SU-DHL-6 (cell line): ENCODE data around the gene RASD1.

Experiments
- H2AFZ ChIP-seq: fragments of 200-600 bp; sonication (generic); 2 replicates; pipeline ENCODE4 v1.6.1; 2014; ENCODE audit warnings: low read depth, mild to moderate bottlenecking, moderate library complexity, mixed read lengths, antibody characterized with exemption, low read length; ENCODE audit not compliant: severe bottlenecking
- H3F3A ChIP-seq: fragments of 200-600 bp; shearing (Covaris generic); 2 replicates; pipeline ENCODE4 v1.6.0; 2016; ENCODE audit warnings: antibody characterized with exemption, mild to moderate bottlenecking; ENCODE audit not compliant: insufficient read depth
- H3K27ac ChIP-seq: fragments of 200-600 bp; sonication (generic); 2 replicates; pipeline ENCODE4 v1.5.1; 2016; ENCODE audit warnings: low read depth, mild to moderate bottlenecking, low read length, moderate library complexity, mixed read lengths
- H3K27me3 ChIP-seq: fragments of 200-600 bp; sonication (generic), shearing (Covaris generic); 2 replicates; pipeline ENCODE4 v1.6.0; 2014; ENCODE audit warnings: mild to moderate bottlenecking, low read length
- H3K36me3 ChIP-seq: fragments of 200-600 bp; sonication (generic); 2 replicates; pipeline ENCODE4 v1.6.1; 2014; ENCODE audit warnings: mild to moderate bottlenecking, low read length, mixed read lengths
- H3K4me2 ChIP-seq: fragments of 300-600, 200-600 bp; shearing (Covaris generic), sonication (generic); 2 replicates; pipeline ENCODE4 v1.6.0; 2014; ENCODE audit warnings: low read length, low read depth, mild to moderate bottlenecking; ENCODE audit not compliant: poor library complexity, severe bottlenecking
- H3K4me3 ChIP-seq: fragments of 200-600 bp; sonication (generic); 2 replicates; pipeline ENCODE4 v1.5.1; 2014; ENCODE audit warnings: antibody characterized with exemption, low read length, mild to moderate bottlenecking, mixed read lengths; ENCODE audit not compliant: insufficient read depth, poor library complexity, severe bottlenecking
- H3K79me2 ChIP-seq: fragments of 200-600 bp; sonication (generic); 2 replicates; pipeline ENCODE4 v1.6.1; 2014; ENCODE audit warnings: mild to moderate bottlenecking, low read length, moderate library complexity; ENCODE audit not compliant: insufficient read depth
- H3K9ac ChIP-seq: fragments of 200-600 bp; sonication (generic); 2 replicates; pipeline ENCODE4 v1.7.0; 2014; ENCODE audit warnings: mild to moderate bottlenecking, low read length
- H3K9me2 ChIP-seq: fragments of 200-600 bp; sonication (generic); replicated peaks from 2 replicates; pipeline ENCODE4 v1.6.1; 2014; ENCODE audit warnings: low read length; ENCODE audit not compliant: insufficient read depth
- H3K9me3 ChIP-seq: fragments of 200-600 bp; sonication (generic); 2 replicates; pipeline ENCODE4 v1.6.1; 2014; ENCODE audit warnings: low read length, mixed read lengths; ENCODE audit not compliant: insufficient read depth
- H4K20me1 ChIP-seq: fragments of 200-600 bp; sonication (generic); 2 replicates; pipeline ENCODE4 v1.6.1; 2014; ENCODE audit warnings: low read depth, mild to moderate bottlenecking, antibody characterized with exemption, low read length, moderate library complexity, mixed read lengths
- CTCF ChIP-seq: fragments of 200-600 bp; sonication (generic); IDR thresholded peaks from one replicate; pipeline ENCODE4 v1.5.1; 2017; ENCODE audit warnings: antibody characterized with exemption, mild to moderate bottlenecking, low read length, moderate library complexity; ENCODE audit not compliant: insufficient read depth, poor library complexity, severe bottlenecking
- EZH2phosphoT487 ChIP-seq: fragments of 200-600 bp; sonication (generic), shearing (Covaris generic); conservative IDR thresholded peaks from 2 replicates; pipeline ENCODE4 v1.6.1; 2018; ENCODE audit warnings: mild to moderate bottlenecking, antibody characterized with exemption, low read length, moderate library complexity, mixed read lengths

Gene RASD1

GRCh38 chr17:17448076-17448475 is 48.1 kb downstream of the RASD1 start:
- H3K4me2 ChIP-seq, result no peak overlapping the region
- H3K27me3 ChIP-seq, result no peaks in the 10 kb centered on the region
- H3K79me2 ChIP-seq, result no peaks in the 10 kb centered on the region
- no peaks in the 10 kb centered on the region for H3K9me3 ChIP-seq
- no peaks in the 10 kb centered on the region for H3K36me3 ChIP-seq
- TF ChIP-seq EZH2phosphoT487 (no peak), CTCF (no peak)
- H3K9me2 ChIP-seq, result no peaks in the 10 kb centered on the region
- H4K20me1 ChIP-seq, result no peaks in the 10 kb centered on the region
- H2AFZ ChIP-seq, result no peak overlapping the region
- no peak overlapping the region for H3K27ac ChIP-seq
- no peak overlapping the region for H3K4me3 ChIP-seq
- no peak overlapping the region for H3K9ac ChIP-seq
- H3F3A ChIP-seq, result no peaks in the 10 kb centered on the region

DNA sequence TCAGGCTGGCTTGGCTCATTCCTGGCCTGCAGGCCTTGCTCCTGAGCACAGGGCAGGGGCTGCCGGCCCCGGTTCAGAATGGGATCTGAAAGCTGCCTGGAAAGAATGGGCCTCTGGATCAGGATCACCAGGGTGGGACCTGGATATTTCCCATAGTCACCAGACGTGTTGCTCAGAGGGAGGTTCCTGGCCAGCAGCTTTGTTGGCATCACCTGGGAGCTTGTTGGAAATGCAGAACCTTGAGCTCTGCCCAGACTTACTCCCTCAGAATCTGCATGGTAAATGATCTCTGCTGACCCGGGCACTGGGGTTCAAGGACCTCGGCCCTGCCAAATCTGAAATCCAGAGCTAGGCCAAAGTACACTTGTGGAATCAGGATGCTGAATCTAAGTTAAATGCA is 48.9 kb downstream of the RASD1 start:
- Histone ChIP-seq H2AFZ (no peak overlapping the region), H4K20me1 (no peaks in the 10 kb centered on the region), H3K36me3 (no peaks in the 10 kb centered on the region), H3K4me3 (no peak overlapping the region), H3K4me2 (no peak overlapping the region), H3K9ac (no peak overlapping the region), H3K79me2 (no peaks in the 10 kb centered on the region), H3K9me2 (no peaks in the 10 kb centered on the region), H3F3A (no peaks in the 10 kb centered on the region), H3K9me3 (no peaks in the 10 kb centered on the region), H3K27me3 (no peaks in the 10 kb centered on the region), H3K27ac (no peak overlapping the region)
- TF ChIP-seq EZH2phosphoT487, result no peak
- no peak for TF ChIP-seq CTCF

DNA sequence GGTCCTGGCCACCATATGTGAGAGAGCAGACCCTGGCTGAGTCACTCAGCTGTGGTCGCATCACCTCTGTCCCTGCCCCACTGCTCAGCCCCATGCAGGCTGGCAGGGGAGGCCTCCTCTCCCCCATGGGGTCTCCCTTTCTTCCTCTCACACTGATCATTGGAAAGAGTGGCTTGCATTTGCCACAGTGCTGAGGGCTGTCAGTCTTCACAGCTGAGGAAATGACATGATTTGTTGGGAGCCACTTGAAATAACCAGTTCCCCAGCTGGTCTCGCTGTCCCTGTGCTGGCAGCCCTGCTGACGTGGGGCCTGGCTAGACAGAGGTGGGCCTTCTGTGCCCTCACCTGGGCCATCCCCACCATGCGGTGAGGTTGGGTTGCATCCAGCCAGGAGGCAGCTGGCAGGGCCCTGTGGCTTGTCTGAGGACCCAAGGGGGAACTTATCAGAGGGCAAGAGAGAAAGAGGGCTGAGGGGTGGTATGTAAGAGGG is 49.5 kb downstream of the RASD1 start:
- Histone ChIP-seq H3K9ac (no peak overlapping the region), H3K9me2 (no peaks in the 10 kb centered on the region), H3K4me2 (no peak overlapping the region), H3K4me3 (no peak overlapping the region), H3K27me3 (no peaks in the 10 kb centered on the region), H2AFZ (no peak overlapping the region), H3K36me3 (no peaks in the 10 kb centered on the region), H3K79me2 (no peaks in the 10 kb centered on the region), H3K9me3 (no peaks in the 10 kb centered on the region), H3F3A (no peaks in the 10 kb centered on the region), H3K27ac (no peak overlapping the region), H4K20me1 (no peaks in the 10 kb centered on the region)
- TF ChIP-seq CTCF (no peak), EZH2phosphoT487 (no peak)
